PC-3 (cell line): ENCODE data around the gene ARHGEF28. TPM values are rescaled to one million over a fixed set of nuclear protein-coding genes. Genes with fewer than 3 reads are reported as not detected.

ENCODE experiments used
- ATAC-seq: fragments of 200-7000 bp; cut with Tn5 transposase; 2 replicates; pipeline ENCODE4 v1.9.1; 2020; ENCODE audit warnings: mild to moderate bottlenecking, moderate library complexity
- BruUV-seq: library from RNA; stranded (reverse); fragments of 400-500 nt; replicated peaks from 2 replicates; lab custom pipeline; 2021; lab: Mats Ljungman, UMichigan
- CTCF ChIA-PET: fragments of 300-600 bp; sonication (Branson Sonifier 250); formaldehyde crosslinking; loops from one replicate; lab custom pipeline; 2022; ENCODE audit warnings: antibody characterized with exemption; lab: Charles Lee
- POLR2A ChIA-PET: fragments of 300-600 bp; sonication (Branson Sonifier 250); formaldehyde crosslinking; loops from one replicate; lab custom pipeline; 2022; ENCODE audit warnings: antibody characterized with exemption; ENCODE audit not compliant: unreplicated experiment; lab: Charles Lee
- DNase-seq: peaks from one replicate; pipeline ENCODE4 v3.0.0-alpha.2; 2015
- H2AFZ ChIP-seq: fragments of 300-600 bp; sonication (generic); 2 replicates; pipeline ENCODE4 v1.6.0; 2016; ENCODE audit warnings: antibody characterized with exemption, low read length
- H3F3A ChIP-seq: fragments of 300-600 bp; sonication (generic); one replicate; pipeline ENCODE4 v1.6.0; 2017; ENCODE audit warnings: antibody characterized with exemption, low read length, control low read depth, mild to moderate bottlenecking; ENCODE audit not compliant: unreplicated experiment
- H3K27ac ChIP-seq: fragments of 300-600 bp; sonication (generic); 2 replicates; pipeline ENCODE4 v1.5.1; 2016; ENCODE audit warnings: mild to moderate bottlenecking, low read length
- H3K27me3 ChIP-seq: fragments of 300-600 bp; sonication (generic); 2 replicates; pipeline ENCODE4 v1.6.1; 2016; ENCODE audit warnings: low read length, mixed read lengths
- H3K36me3 ChIP-seq: fragments of 300-600 bp; sonication (generic); 2 replicates; pipeline ENCODE4 v1.6.1; 2016; ENCODE audit warnings: low read depth, mixed run types, low read length, mixed read lengths
- H3K4me1 ChIP-seq: fragments of 300-600 bp; sonication (generic); 2 replicates; pipeline ENCODE4 v1.5.1; 2016; ENCODE audit warnings: low read length; ENCODE audit not compliant: insufficient read depth
- H3K4me2 ChIP-seq: fragments of 300-600 bp; sonication (generic); 2 replicates; pipeline ENCODE4 v1.6.0; 2016; ENCODE audit warnings: low read length
- H3K4me3 ChIP-seq: fragments of 300-600 bp; sonication (generic); 2 replicates; pipeline ENCODE4 v1.5.1; 2016; ENCODE audit warnings: mild to moderate bottlenecking, low read length, mixed read lengths
- H3K79me2 ChIP-seq: fragments of 300-600 bp; sonication (generic); 2 replicates; pipeline ENCODE4 v1.6.1; 2017; ENCODE audit warnings: low read length, mixed read lengths
- H3K9ac ChIP-seq: fragments of 300-600 bp; sonication (generic); 2 replicates; pipeline ENCODE4 v1.6.0; 2016; ENCODE audit warnings: mild to moderate bottlenecking, low read length
- H3K9me2 ChIP-seq: fragments of 300-600 bp; sonication (generic); replicated peaks from 2 replicates; pipeline ENCODE4 v1.6.1; 2016; ENCODE audit warnings: mixed run types, low read length, mixed read lengths
- H3K9me3 ChIP-seq: fragments of 300-600 bp; sonication (generic); 2 replicates; pipeline ENCODE4 v1.6.1; 2016; ENCODE audit warnings: low read length, mixed read lengths
- H4K20me1 ChIP-seq: fragments of 300-600 bp; sonication (generic); 2 replicates; pipeline ENCODE4 v1.6.1; 2016; ENCODE audit warnings: low read length, mixed read lengths
- CTCF ChIP-seq: fragments of 300-600 bp; sonication (generic); conservative IDR thresholded peaks from 2 replicates; pipeline ENCODE4 v1.5.1; 2017; ENCODE audit warnings: antibody characterized with exemption, low read depth, mild to moderate bottlenecking, low read length
- EZH2 ChIP-seq: fragments of 300-600 bp; sonication (generic); IDR thresholded peaks from one replicate; pipeline ENCODE4 v1.6.1; 2017; ENCODE audit warnings: antibody characterized with exemption, mild to moderate bottlenecking, low read length; ENCODE audit not compliant: unreplicated experiment
- EZH2phosphoT487 ChIP-seq: fragments of 300-600 bp; sonication (generic); IDR thresholded peaks from 2 replicates; pipeline ENCODE4 v1.6.1; 2018; ENCODE audit warnings: mild to moderate bottlenecking, antibody characterized with exemption, low read length, borderline replicate concordance
- intact Hi-C: fragments of 100-400 bp; cut with micrococcal nuclease; formaldehyde crosslinking; loops from 2 replicates; pipeline ENCODE4 v1.9.0; 2023
- total RNA-seq: library from RNA; depleted of rRNA; stranded (reverse); fragments of >200 nt; gene quantifications from 2 replicates; pipeline ENCODE4 v1.2.3, GENCODE V29; 2014

ARHGEF28 gene
- total RNA-seq, 1 experiment from 2014 or later, result 24.2 TPM

DNA sequence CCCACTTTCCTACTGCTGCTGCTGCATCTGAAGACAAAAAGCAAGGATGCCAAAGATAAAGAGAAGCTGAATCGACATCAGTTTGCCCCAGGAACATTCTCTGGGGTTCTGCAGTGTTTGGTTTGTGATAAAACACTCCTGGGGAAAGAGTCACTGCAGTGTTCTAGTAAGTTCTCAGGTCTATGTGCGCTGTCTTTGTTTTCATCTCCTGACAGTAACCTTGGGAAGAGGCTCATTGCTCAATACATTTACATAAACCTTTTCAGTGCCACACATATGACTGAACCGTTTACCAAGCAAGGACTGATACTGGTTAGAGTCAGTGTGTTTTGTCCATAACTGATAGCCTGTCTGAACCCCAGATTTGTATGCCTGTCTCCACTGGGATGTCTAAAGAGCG lies 232.1 kb downstream of the ARHGEF28 start:
- ChIA-PET POLR2A (no interaction called here), CTCF (no interaction called here)
- TF ChIP-seq CTCF, result no peak
- TF ChIP-seq EZH2, result no peak
- no peak for TF ChIP-seq EZH2phosphoT487
- Histone ChIP-seq H4K20me1 (no peaks in the 10 kb centered on the region), H3K4me1 (peaks cover 5% of the 10 kb centered on the region), H2AFZ (no peak overlapping the region), H3K27ac (no peak overlapping the region), H3K4me2 (no peak overlapping the region), H3K79me2 (no peaks in the 10 kb centered on the region), H3F3A (no peaks in the 10 kb centered on the region), H3K36me3 (no peaks in the 10 kb centered on the region), H3K9ac (no peak overlapping the region), H3K27me3 (no peaks in the 10 kb centered on the region), H3K9me3 (no peaks in the 10 kb centered on the region), H3K9me2 (no peaks in the 10 kb centered on the region), H3K4me3 (no peak overlapping the region)
- DNase-seq (no peak), ATAC-seq (no peak)
- BruUV-seq, result no TSS peak
- intact Hi-C loops, result no loop called here

GRCh38 chr5:73858776-73859175 lies 232.8 kb downstream of the ARHGEF28 start:
- Histone ChIP-seq H3K9ac (no peak overlapping the region), H3K4me2 (no peak overlapping the region), H3K9me2 (no peaks in the 10 kb centered on the region), H3K27ac (no peak overlapping the region), H3K27me3 (no peaks in the 10 kb centered on the region), H4K20me1 (no peaks in the 10 kb centered on the region), H3K4me1 (no peaks in the 10 kb centered on the region), H2AFZ (no peak overlapping the region), H3K36me3 (no peaks in the 10 kb centered on the region), H3F3A (no peaks in the 10 kb centered on the region), H3K4me3 (no peak overlapping the region), H3K9me3 (no peaks in the 10 kb centered on the region), H3K79me2 (no peaks in the 10 kb centered on the region)
- intact Hi-C loops, result no loop called here
- DNase-seq (no peak), ATAC-seq (no peak)
- ChIA-PET CTCF (no interaction called here), POLR2A (no interaction called here)
- no TSS peak for BruUV-seq
- TF ChIP-seq EZH2, result no peak
- no peak for TF ChIP-seq EZH2phosphoT487
- TF ChIP-seq CTCF, result no peak

DNA sequence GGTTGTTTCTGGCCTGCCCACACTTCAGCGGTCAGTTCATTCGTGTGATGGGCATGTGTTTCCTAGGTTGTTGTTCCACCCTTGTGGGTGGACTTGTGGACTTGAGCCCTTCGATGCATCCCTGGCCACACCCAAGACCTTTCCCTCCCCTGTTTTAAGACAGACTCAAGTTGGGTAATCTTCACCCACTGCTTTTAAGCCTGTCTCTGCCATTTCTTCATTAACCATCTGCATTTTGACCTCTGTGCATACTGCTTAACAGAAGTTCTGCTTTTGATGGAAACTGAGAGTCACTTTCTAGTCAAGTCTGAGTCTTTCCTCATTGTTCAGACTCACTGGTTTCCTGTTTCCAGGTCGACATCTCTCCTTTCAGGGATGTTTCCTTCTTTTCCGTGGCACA lies 233.7 kb downstream of the ARHGEF28 start:
- Histone ChIP-seq H3K79me2 (no peaks in the 10 kb centered on the region), H3K4me3 (no peak overlapping the region), H3F3A (no peaks in the 10 kb centered on the region), H3K9ac (no peak overlapping the region), H3K9me2 (no peaks in the 10 kb centered on the region), H3K27ac (no peak overlapping the region), H3K27me3 (no peaks in the 10 kb centered on the region), H2AFZ (no peak overlapping the region), H3K9me3 (no peaks in the 10 kb centered on the region), H3K4me1 (no peaks in the 10 kb centered on the region), H4K20me1 (no peaks in the 10 kb centered on the region), H3K36me3 (no peaks in the 10 kb centered on the region), H3K4me2 (no peak overlapping the region)
- intact Hi-C loops, result no loop called here
- ChIA-PET POLR2A (no interaction called here), CTCF (no interaction called here)
- ATAC-seq (no peak), DNase-seq (no peak)
- TF ChIP-seq EZH2phosphoT487 (no peak), CTCF (no peak), EZH2 (no peak)
- no TSS peak for BruUV-seq
